Thyroid gland (tissue), 4 donors: Measurements from ENCODE around the gene ARHGAP28. TPM values are rescaled to one million over a fixed set of nuclear protein-coding genes. Genes with fewer than 3 reads are reported as not detected.

Source experiments
- DNase-seq, 2 donors: peaks; one replicate each; pipeline ENCODE4 v3.0.0-alpha.2; 2019
- H3K27ac ChIP-seq, 3 donors: fragments of 200-600 bp; sonication (generic); 1 replicate in 2 of 3; 2 replicates in 1 of 3; pipeline ENCODE4 v1.5.1; 2016 to 2019; ENCODE audit warnings: mild to moderate bottlenecking in 1 of 3, moderate library complexity in 1 of 3
- H3K27me3 ChIP-seq: fragments of 200-600 bp; sonication (generic); one replicate; pipeline ENCODE4 v1.5.1; 2019
- H3K36me3 ChIP-seq, 2 donors: fragments of 200-600 bp; sonication (generic); one replicate each; pipeline ENCODE4 v1.5.1; 2016 to 2019
- H3K4me1 ChIP-seq, 2 donors: fragments of 200-600 bp; sonication (generic); one replicate each; pipeline ENCODE4 v1.5.1; 2017 to 2019
- H3K4me3 ChIP-seq, 3 donors: fragments of 200-600 bp; sonication (generic); replicated peaks in 1 of 3; 1 replicate in 2 of 3; 2 replicates in 1 of 3; pipeline ENCODE4 v1.5.1; 2016; ENCODE audit warnings: mild to moderate bottlenecking in 1 of 3
- H3K9me3 ChIP-seq: fragments of 200-600 bp; sonication (generic); one replicate; pipeline ENCODE4 v1.5.1; 2017
- POLR2A ChIP-seq, 2 donors: fragments of 450-650 bp; IDR thresholded peaks; one replicate each; pipeline ENCODE4 v1.6.1; 2017; ENCODE audit warnings: antibody characterized with exemption in 2 of 2, mild to moderate bottlenecking in 2 of 2, moderate library complexity in 1 of 2
- WGBS, 2 donors: methylation state at CpG; one replicate each; pipeline ENCODE4 v1.1.5; 2017; 5-methylcytosine and 5-hydroxymethylcytosine counted together
- intact Hi-C: fragments of 100-400 bp; cut with DNase I; formaldehyde crosslinking; loops from one replicate; pipeline ENCODE4 v1.15.1; 2023
- total RNA-seq, 4 donors: library from RNA; depleted of rRNA; stranded (reverse); fragments of >200 nt; gene quantifications; one replicate each; pipeline ENCODE4 v1.2.3, GENCODE V29; 2016
- TF ChIP-seq, protein P1 (sequence below), 6 experiments: fragments of 200-600 bp in 3 of 6; fragments of 450-650 bp in 3 of 6; sonication (generic) in 3 of 6; IDR thresholded peaks; one replicate each; pipeline ENCODE4 v1.5.1; 2016 to 2019; ENCODE audit warnings: antibody characterized with exemption in 6 of 6, mild to moderate bottlenecking in 2 of 6, inconsistent platforms in 1 of 6, moderate library complexity in 1 of 6

Gene ARHGAP28
- total RNA-seq, 4 donors from 2014 or later, result 2.8 to 26.5 (median 9.1) TPM

DNA sequence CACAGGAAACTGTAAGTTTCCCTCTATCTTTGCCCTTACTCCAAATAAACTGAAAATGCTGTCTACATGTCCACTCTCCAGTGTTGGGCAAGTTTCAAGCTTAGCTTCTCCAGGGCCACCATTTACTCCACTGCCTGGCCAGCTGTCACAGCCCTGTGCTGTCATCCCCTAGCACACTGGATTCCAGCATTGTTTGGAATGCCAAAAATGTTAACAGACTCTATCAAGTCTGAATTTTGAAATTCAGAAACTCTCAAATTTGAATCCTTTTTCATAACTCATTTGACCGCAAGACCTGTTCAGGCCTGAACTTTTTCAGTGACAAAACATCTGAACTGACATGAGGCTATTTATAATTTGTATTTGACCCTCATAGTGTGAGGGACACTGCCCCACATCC is 5.2 kb upstream of the ARHGAP28 start:
- H3K4me3 ChIP-seq, result no peak overlapping the region
- no peak overlapping the region for H3K27ac ChIP-seq
- H3K27me3 ChIP-seq, result no peaks in the 10 kb centered on the region
- H3K9me3 ChIP-seq, result no peaks in the 10 kb centered on the region
- DNase-seq, result no peak
- no peaks in the 10 kb centered on the region for H3K4me1 ChIP-seq
- intact Hi-C loops, result loop anchor here (10.0 kb wide), 1 partner anchor 160 kb away; no protein-coding TSS in a partner anchor
- no peaks in the 10 kb centered on the region for H3K36me3 ChIP-seq
- 100% methylated on average over 1 of the region's 1 CpG for WGBS, 2 donors
- TF ChIP-seq POLR2A (IDR thresholded peaks at IDR 0.05), result no peak
- TF ChIP-seq, protein P1, sequence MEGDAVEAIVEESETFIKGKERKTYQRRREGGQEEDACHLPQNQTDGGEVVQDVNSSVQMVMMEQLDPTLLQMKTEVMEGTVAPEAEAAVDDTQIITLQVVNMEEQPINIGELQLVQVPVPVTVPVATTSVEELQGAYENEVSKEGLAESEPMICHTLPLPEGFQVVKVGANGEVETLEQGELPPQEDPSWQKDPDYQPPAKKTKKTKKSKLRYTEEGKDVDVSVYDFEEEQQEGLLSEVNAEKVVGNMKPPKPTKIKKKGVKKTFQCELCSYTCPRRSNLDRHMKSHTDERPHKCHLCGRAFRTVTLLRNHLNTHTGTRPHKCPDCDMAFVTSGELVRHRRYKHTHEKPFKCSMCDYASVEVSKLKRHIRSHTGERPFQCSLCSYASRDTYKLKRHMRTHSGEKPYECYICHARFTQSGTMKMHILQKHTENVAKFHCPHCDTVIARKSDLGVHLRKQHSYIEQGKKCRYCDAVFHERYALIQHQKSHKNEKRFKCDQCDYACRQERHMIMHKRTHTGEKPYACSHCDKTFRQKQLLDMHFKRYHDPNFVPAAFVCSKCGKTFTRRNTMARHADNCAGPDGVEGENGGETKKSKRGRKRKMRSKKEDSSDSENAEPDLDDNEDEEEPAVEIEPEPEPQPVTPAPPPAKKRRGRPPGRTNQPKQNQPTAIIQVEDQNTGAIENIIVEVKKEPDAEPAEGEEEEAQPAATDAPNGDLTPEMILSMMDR (IDR thresholded peaks at IDR 0.05), result no peak

DNA sequence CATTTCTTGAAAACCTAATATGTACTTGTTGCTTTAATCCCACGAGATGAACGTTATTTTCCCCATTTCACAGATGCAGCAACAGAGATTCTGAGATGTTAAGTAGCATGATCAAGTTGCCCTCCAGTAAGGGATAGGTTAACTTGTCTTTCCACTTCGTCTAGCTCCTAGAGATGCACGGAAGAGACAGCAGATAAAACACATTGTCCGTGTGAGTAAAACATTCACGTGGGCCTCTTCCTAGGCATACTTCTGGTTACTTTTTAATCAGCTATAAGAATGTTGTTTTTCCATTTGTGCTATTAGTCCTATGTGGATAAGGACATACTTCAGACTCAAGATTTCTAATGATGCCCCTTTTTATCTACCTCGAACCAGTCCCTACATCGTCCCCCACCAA is 1.2 kb upstream of the ARHGAP28 start:
- H3K4me3 ChIP-seq, result no peak overlapping the region
- no peaks in the 10 kb centered on the region for H3K27me3 ChIP-seq
- H3K27ac ChIP-seq, result peak overlapping the region in 2 of 3 donors; percentile 79 to 85
- no peak for TF ChIP-seq POLR2A (IDR thresholded peaks at IDR 0.05)
- TF ChIP-seq, protein P1 (IDR thresholded peaks at IDR 0.05), result no peak
- DNase-seq, result no peak
- H3K4me1 ChIP-seq, result peaks cover 5 to 10% of the 10 kb centered on the region in 2 donors
- 60 to 62% methylated on average over 8 of the region's 8 CpGs for WGBS, 2 donors
- H3K36me3 ChIP-seq, result no peaks in the 10 kb centered on the region
- no peaks in the 10 kb centered on the region for H3K9me3 ChIP-seq
- intact Hi-C loops, result loop anchor here (10.0 kb wide), 1 partner anchor 156 kb away; no protein-coding TSS in a partner anchor

DNA sequence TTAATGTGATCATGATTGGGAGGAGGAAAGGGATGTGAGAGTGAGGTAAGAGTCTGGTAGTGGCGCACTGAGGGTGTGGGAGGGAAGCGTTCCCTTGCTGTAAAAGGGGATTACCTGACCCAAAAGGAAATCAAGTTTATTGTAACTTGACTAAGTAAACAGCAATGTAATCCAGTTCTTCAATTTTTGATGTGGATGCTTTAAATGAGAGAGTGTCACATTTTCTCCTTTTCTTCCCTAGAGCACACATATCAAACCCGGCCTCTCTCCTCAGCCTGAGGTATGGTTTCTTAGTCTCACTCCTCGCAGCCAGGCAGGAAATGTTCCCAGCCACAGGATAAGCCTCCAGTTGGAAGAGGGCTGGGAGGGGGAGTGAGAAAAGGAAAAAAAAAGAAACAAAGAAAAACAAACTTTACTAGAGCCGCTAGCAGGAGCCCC is 688 bp upstream of the ARHGAP28 start:
- Histone ChIP-seq H3K9me3 (no peaks in the 10 kb centered on the region), H3K36me3 (no peaks in the 10 kb centered on the region), H3K4me3 (no peak overlapping the region), H3K27me3 (no peaks in the 10 kb centered on the region), H3K4me1 (peaks cover 5 to 15% of the 10 kb centered on the region in 2 donors), H3K27ac (peak overlapping the region; percentile 51 to 85 (median 79))
- intact Hi-C loops, result loop anchor here (10.0 kb wide), 1 partner anchor 156 kb away; no protein-coding TSS in a partner anchor
- TF ChIP-seq, protein P1 (IDR thresholded peaks at IDR 0.05), result no peak
- no peak for TF ChIP-seq POLR2A (IDR thresholded peaks at IDR 0.05)
- WGBS, 2 donors, result 23 to 25% methylated on average over 5 of the region's 5 CpGs
- DNase-seq, result no peak

DNA sequence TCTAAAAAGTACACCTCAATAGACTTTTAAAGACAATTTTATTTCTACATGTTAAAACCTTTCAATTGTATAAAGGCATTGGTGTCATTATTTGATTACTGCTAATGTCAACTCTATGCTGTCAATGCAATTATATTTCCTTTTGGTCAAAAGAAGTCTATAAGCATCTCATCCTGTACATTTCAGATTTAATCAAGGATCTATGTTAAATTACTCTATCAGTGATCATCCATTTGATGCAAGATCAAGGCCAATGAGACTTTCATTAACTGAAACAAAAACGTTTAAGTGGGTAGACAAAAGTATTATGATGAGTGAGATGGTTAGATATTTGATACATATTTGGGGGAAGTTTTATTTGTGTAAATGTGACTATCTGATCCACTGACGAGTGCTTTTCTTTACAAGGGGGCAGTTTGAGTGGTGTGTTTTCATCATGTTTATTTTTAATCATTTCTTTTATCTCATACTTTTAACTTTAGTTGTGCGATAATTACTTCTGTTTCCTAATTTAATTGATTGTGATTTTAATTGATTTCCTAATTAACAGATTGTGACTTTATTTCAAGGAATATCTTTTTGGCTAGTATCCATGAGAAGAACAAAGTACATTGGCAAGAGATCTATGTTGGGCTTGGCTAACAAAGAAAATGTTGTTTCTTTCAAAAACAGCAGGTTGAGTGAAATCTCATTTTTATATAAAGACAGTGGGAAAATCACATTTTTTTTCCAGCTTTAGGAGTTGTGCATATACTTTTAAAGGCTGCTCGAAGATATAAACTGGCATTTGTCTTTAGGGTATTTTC is 1.1 kb downstream of the ARHGAP28 start:
- TF ChIP-seq POLR2A (IDR thresholded peaks at IDR 0.05), result no peak
- TF ChIP-seq, protein P1 (IDR thresholded peaks at IDR 0.05), result no peak
- WGBS, 2 donors, result 56 to 65% methylated on average over 4 of the region's 4 CpGs
- Histone ChIP-seq H3K4me1 (peaks cover 5 to 24% of the 10 kb centered on the region in 2 donors), H3K4me3 (no peak overlapping the region), H3K27me3 (no peaks in the 10 kb centered on the region), H3K27ac (peak overlapping the region in 2 of 3 donors; percentile 79 to 85), H3K9me3 (no peaks in the 10 kb centered on the region), H3K36me3 (no peaks in the 10 kb centered on the region)
- intact Hi-C loops, result no loop called here
- no peak for DNase-seq

DNA sequence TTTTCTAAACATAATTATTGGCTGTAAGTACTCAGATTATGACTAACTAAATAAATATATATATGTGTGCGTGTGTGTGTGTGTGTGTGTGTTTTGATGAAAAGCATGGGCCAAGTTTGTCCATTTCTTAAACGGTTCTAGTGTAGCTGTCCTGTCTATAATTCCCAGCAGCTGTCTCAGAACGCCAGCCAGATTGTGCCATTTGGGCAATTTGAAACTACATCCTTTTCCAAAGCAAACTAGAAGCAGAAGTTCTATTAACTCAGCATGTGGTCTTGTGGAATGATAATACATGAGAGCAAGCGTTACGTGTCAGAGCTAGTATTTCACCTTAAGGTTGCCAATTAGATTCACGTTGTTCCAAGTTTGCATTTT is 1.7 kb downstream of the ARHGAP28 start:
- H3K4me1 ChIP-seq, result peaks cover 5 to 24% of the 10 kb centered on the region in 2 donors
- H3K9me3 ChIP-seq, result no peaks in the 10 kb centered on the region
- 80% methylated on average over 6 of the region's 6 CpGs for WGBS, 2 donors
- H3K27ac ChIP-seq, result peak overlapping the region in 1 of 3 donors; percentile 54
- H3K36me3 ChIP-seq, result no peaks in the 10 kb centered on the region
- intact Hi-C loops, result no loop called here
- TF ChIP-seq, protein P1 (IDR thresholded peaks at IDR 0.05), result no peak
- TF ChIP-seq POLR2A (IDR thresholded peaks at IDR 0.05), result peak in 1 of 2 donors; percentile 18
- H3K4me3 ChIP-seq, result no peak overlapping the region
- no peaks in the 10 kb centered on the region for H3K27me3 ChIP-seq
- DNase-seq, result no peak
